Uterus (tissue), 2 donors: Measurements from ENCODE around the gene FIGN.

Experiments used
- CTCF ChIP-seq, 4 experiments: fragments of 200-600 bp in 2 of 4; fragments of 450-650 bp in 2 of 4; sonication (generic) in 2 of 4; IDR thresholded peaks; one replicate each; pipeline ENCODE4 v1.5.1; 2016 to 2019; ENCODE audit warnings: antibody characterized with exemption in 4 of 4, mild to moderate bottlenecking in 2 of 4, moderate library complexity in 1 of 4
- POLR2A ChIP-seq, 2 donors: fragments of 450-650 bp; IDR thresholded peaks; one replicate each; pipeline ENCODE4 v1.6.1; 2016; ENCODE audit warnings: antibody characterized with exemption in 2 of 2, mild to moderate bottlenecking in 1 of 2, moderate library complexity in 1 of 2

GRCh38 chr2:163659224-163659623 is 76.6 kb downstream of the FIGN start:
- TF ChIP-seq CTCF (IDR thresholded peaks at IDR 0.05): no peak
- TF ChIP-seq POLR2A (IDR thresholded peaks at IDR 0.05): no peak
